Measurements from ENCODE around the gene UBE2V1.
"Not testable (repeated sequence)": the region's sequence is repeated elsewhere in the genome, so short reads cannot be mapped to it uniquely, and the experiment has no call there.

The UBE2V1 gene

DNA sequence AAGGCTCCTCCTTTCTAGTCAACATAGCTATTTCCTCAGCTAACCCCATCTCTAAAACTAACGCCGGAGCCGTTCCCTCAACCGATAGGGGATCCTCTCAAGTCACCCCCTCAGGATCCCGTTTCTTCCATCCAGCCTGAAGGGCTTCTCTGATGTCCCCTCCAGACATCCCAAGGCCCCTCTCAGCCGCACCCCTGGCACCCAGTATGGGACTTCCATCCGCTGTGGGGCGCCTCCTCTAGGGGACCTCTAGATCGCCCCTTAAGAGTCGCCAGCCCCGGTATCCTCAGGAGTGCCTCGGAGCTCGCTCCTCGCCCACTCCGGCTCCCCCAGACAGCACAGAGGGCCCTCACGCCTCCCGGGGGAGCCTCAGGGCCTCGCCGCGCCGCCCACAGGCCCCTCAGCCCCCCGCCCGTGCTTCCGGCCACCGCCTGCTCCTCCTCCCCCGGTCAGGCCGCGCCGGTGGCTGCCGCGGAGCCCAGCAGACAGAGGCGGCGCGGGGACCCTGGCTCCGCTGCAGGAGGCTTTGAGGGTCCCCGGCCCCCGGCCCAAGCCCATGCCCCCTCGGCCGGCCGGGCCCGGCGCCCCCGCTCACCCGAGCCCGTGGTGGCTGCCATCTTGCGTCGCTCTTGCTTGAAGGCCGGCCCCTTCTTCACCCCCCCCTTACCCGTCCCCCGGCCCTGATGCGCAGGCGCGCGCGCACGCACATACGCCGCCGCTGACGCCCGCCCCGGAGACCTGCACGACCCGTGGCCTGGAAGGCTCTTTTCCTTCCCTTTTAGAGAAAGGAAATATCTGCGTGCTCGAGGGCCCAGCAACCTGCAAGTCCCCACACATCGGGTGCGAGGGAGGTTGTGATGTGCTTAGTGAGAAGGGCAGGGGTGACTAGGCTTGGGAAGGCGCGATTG is at the start of gene UBE2V1:
TSS of gene UBE2V1 (minus strand) at position 639 of the 908 bp plus-strand sequence. CDS start at position 617, 22 bp downstream.
- TF ChIP-seq, protein P1, sequence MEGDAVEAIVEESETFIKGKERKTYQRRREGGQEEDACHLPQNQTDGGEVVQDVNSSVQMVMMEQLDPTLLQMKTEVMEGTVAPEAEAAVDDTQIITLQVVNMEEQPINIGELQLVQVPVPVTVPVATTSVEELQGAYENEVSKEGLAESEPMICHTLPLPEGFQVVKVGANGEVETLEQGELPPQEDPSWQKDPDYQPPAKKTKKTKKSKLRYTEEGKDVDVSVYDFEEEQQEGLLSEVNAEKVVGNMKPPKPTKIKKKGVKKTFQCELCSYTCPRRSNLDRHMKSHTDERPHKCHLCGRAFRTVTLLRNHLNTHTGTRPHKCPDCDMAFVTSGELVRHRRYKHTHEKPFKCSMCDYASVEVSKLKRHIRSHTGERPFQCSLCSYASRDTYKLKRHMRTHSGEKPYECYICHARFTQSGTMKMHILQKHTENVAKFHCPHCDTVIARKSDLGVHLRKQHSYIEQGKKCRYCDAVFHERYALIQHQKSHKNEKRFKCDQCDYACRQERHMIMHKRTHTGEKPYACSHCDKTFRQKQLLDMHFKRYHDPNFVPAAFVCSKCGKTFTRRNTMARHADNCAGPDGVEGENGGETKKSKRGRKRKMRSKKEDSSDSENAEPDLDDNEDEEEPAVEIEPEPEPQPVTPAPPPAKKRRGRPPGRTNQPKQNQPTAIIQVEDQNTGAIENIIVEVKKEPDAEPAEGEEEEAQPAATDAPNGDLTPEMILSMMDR (IDR thresholded peaks at IDR 0.05), result no peak
- no peak for TF ChIP-seq ZFX (IDR thresholded peaks at IDR 0.05; ENCODE audit: borderline replicate concordance)
- peak within 1 kb of the TSS; percentile 81 for H3K27ac ChIP-seq

DNA sequence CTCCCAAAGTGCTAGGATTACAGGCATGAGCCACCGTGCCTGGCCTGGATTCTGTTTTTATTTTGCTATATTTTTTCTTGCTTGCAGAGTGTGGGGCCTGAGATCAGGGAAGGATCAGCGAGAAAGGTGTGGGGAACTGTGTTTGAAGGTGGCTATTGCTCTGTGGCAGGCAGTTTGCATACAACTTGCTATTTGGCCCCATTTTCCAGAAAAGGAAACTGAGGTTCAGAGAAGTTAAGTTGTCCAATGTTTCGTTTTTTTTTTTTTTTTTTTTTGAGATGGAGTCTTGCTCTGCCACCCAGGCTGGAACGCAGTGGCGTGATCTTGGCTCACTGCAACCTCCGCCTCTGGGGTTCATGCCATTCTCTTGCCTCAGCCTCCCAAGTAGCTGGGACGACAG is 48.5 kb upstream of the UBE2V1 start:
- H3K27ac ChIP-seq, result not testable (repeated sequence)

DNA sequence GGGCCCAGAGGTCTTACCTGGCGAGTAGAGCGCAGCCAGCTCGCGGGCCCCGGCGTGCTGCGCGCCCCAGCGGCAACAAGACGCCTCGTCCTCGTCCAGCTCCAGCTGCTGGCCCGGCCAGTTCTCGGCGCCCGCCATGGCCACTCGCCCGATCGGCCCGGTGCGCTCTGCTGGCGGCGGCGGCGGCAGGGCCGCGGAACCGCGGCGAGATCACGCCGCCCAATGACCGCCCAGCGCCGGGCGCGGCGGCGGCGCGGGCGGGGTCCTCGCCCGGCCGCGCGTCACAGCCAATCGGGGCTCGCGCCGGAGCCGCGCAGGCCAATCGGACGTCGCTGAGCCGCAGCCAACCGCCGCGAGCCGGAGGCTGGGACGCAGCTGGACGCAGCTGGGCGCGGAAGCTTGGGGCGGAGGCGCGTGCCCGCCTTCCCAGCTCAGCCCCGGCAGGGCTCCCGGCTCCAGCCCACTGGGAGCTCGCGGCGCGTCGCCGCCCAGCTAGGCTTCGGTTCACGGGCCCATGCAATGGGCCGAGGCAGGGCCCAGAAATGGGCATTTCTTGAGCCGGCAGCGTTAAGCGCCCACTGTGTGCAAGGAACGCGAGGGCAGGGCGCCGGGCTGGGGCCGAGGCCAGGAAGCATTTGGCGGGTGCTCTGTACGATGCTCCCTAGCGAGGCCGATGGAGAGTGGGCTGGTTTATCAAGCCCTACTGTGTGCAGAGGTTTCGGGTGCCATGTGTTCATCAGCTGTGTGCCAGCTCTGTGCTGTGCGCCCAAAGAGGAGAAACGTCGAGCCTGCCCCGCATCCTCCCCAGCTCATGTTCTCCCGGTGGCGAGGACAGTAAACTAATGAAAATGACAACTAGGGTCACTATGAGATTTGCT is 40.8 kb upstream of the UBE2V1 start, which contains the start of gene PEDS1:
TSS of gene PEDS1 (minus strand) at position 224 of the 878 bp plus-strand sequence. CDS start at position 138, 86 bp downstream.
- peak within 1 kb of the TSS; percentile 68 for H3K27ac ChIP-seq
- no peak for TF ChIP-seq ZFX (IDR thresholded peaks at IDR 0.05; ENCODE audit: borderline replicate concordance)
- TF ChIP-seq, protein P1 (IDR thresholded peaks at IDR 0.05), result no peak

DNA sequence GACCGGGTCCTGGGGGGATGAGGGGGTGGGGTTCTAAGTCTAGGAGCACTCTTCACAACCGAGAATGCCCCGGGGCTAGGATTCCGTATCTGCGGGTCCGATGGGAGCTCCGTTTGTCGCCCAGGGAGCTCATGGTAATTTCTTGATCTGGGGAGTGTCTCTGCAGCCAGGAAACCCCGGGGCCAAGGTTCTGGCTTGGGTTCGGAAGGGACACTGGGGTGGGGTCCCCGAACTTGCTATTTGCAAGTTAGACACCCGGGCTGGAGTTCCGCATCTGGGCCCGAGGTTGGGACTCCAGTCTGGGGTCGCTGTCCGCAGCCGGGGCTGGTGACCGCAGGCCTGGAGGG is 40.2 kb upstream of the UBE2V1 start:
- TF ChIP-seq ZFX (IDR thresholded peaks at IDR 0.05; ENCODE audit: borderline replicate concordance), result no peak
- TF ChIP-seq, protein P1 (IDR thresholded peaks at IDR 0.05), result no peak
- peak overlapping the region; percentile 68 for H3K27ac ChIP-seq

DNA sequence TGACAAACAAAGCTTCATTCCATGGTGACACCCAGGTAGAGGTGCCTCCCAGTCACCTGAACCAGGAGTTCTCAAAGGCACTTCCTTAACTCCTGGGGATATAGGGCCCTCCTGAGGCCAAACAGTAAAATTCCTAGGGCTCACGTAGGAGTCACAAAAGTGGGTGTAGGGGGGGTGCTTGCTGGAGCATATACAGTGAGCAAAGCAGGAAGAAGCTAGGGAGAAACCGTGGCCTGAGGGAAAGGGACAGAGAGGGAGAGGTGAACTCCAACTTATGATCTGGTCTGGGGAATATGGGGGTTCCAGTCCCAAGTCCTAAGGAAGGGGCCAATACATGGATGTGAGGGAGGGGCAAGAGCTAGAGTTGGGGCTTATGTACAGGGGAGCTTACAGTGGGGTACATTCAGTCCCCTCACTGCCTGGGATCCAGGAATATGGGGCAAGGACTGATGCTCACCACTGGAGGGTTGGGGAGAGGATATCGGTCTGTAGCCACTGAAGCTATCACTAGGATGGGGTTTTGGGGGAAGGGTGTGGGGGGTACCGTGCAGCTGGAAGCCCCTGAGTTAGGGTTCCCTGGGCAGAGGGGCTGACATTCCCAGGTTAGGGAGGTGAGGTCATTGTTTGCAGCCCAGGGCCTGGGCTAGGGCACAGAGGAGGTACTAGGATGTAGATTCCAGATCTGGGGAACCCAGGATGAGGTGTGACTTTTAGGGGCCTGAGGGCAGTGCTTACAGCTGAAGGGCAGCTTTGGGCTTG is 39.6 kb upstream of the UBE2V1 start:
- H3K27ac ChIP-seq, result peak overlapping the region; percentile 68
- TF ChIP-seq, protein P1 (IDR thresholded peaks at IDR 0.05), result no peak
- no peak for TF ChIP-seq ZFX (IDR thresholded peaks at IDR 0.05; ENCODE audit: borderline replicate concordance)

DNA sequence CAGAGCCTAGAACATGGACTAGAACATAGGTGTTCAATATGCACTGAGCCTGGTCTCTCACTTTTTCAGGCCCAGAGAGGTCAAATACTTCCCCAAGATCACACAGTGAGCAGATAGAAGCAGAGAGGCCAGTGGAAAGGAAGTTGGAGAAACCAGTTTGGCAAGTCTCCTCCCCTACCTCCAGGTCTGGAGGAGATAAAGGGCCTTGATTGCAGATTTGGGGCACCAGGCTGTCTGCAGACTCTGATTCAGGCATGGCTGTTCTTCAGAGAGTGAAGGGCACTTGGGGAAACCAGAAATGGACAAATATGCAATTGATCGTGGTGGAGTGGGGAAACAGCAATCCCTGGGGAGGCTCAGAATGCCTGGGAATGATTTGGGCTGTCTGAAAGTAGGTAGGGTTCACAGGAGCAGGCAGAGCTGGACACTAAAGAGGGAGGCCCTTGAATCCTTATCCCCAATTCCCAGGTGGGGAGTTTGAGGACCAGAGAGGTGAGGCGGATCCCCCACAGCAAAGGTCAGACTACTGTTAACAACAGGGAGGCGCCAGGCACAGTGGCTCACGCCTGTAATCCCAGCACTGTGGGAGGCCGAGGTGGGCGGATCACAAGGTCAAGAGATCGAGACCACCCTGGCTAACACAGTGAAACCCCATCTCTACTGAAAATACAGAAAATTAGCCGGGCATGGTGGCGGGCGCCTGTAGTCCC is 38.2 kb upstream of the UBE2V1 start:
- H3K27ac ChIP-seq, result peak overlapping the region; percentile 68
- TF ChIP-seq, protein P1 (IDR thresholded peaks at IDR 0.05), result no peak
- TF ChIP-seq ZFX (IDR thresholded peaks at IDR 0.05; ENCODE audit: borderline replicate concordance), result no peak
